Pancreas (tissue), 10 donors: Measurements from ENCODE around the gene VPS25. TPM values are rescaled to one million over a fixed set of nuclear protein-coding genes. Genes with fewer than 3 reads are reported as not detected.
A peak's percentile ranks its signal among the peaks of the same experiment; 100 is the strongest.

Source experiments
- ATAC-seq, 4 donors: fragments of 200-7000 bp; cut with Tn5 transposase; one replicate each; pipeline versions ENCODE4 v1.8.0 to v1.9.1; 2020; ENCODE audit warnings: mild to moderate bottlenecking in 4 of 4, moderate library complexity in 4 of 4
- DNase-seq, 6 donors: peaks; one replicate each; pipeline ENCODE4 v3.0.0-alpha.2; 2020
- FAIRE-seq: peaks from 2 replicates; lab custom pipeline; 2012; peaks lifted over from hg19 to GRCh38; lab: Jason Lieb, UNC
- H3K27ac ChIP-seq, 4 donors: fragments of 200-600 bp; sonication (generic); 1 replicate in 3 of 4; 2 replicates in 1 of 4; pipeline versions ENCODE4 v1.5.0 to v1.8.0; 2020
- H3K27me3 ChIP-seq, 4 donors: fragments of 200-600 bp; one replicate each; pipeline ENCODE4 v1.8.0; 2021
- H3K36me3 ChIP-seq, 3 donors: fragments of 200-600 bp; sonication (generic) in 1 of 3; one replicate each; pipeline versions ENCODE4 v1.5.0 to v1.8.0; 2020 to 2021
- H3K4me1 ChIP-seq, 3 donors: fragments of 200-600 bp; one replicate each; pipeline ENCODE4 v1.8.0; 2021
- H3K4me3 ChIP-seq, 4 donors: fragments of 200-600 bp; sonication (generic) in 2 of 4; one replicate each; pipeline versions ENCODE4 v1.5.0 to v1.8.0; 2020 to 2021
- H3K9me3 ChIP-seq, 4 donors: fragments of 200-600 bp; one replicate each; pipeline ENCODE4 v1.8.0; 2021
- WGBS, 2 donors: extraction: QIAGEN DNeasy Blood & Tissue Kit; methylation state at CpG; one replicate each; pipeline ENCODE4 v1.1.7; 2013; 5-methylcytosine and 5-hydroxymethylcytosine counted together
- intact Hi-C, 3 donors: fragments of 100-400 bp; cut with DNase I; formaldehyde crosslinking; loops; one replicate each; pipeline versions ENCODE4 v1.11.1 to v1.14.2; 2022
- polyA plus RNA-seq, 2 donors: library from polyadenylated mRNA; stranded (reverse); fragments of 200-250 nt; gene quantifications; one replicate each; pipeline ENCODE4 v1.2.3, GENCODE V29; 2013
- total RNA-seq, 6 donors: library from RNA; stranded (reverse); fragmentation: NEBNext Ultra II Directional in 4 of 6; extraction: Animal tissue kit (Norgen Biotek cat#: 25700) in 4 of 6; gene quantifications; one replicate each; pipeline versions ENCODE4 v1.2.1 to v1.2.4, GENCODE V29; 2021 to 2023
- TF ChIP-seq, protein P1 (sequence below), 4 donors: fragments of 200-600 bp; sonication (generic) in 3 of 4; IDR thresholded peaks; one replicate each; pipeline versions ENCODE4 v1.5.0 to v1.8.0; 2021; ENCODE audit warnings: antibody characterized with exemption in 4 of 4
- donor health status: healthy with polysubstance abuse.
- donor health status: DM: no; HTN: no; CAD: no; lungs with moderate emphysema.
- donor health status: DM: no; HTN: no; CAD: no.
- donor health status: control.
- donor health status: control.
- donor health status: Bipolar disorder and iron deficiency.
- donor health status: DM: yes; HTN: yes; CAD: no.
- donor health status: DM: no; HTN: no; CAD: no.
- donor health status: DM: no; HTN: no; CAD: no.
- donor health status: DM: yes; HTN: yes; CAD: no.

VPS25 gene
- total and polyA plus RNA-seq, 8 donors = 18.1 to 46.9 (median 26.0) TPM

DNA sequence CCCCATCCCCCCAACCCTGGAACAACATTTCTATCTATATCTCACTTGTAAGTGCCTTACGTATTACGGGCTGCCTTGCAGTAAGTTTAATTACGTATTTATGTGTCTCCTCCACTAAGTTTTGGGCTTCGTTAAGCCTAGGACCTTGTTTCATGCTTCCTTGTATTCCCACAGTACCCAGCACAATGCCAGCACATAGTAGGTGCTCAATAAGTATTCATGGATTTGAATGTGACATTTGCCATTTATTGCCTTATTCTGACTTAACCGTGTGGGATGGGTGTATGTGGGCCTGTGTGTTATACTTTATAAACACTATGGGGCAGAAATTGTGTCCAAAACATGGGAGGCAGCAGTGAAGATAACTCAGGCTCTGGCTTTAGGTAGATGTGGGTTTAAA is 19.3 kb downstream of the VPS25 start:
- Histone ChIP-seq H3K9me3 (no peaks in the 10 kb centered on the region), H3K4me1 (peaks cover 7 to 13% (median 13%) of the 10 kb centered on the region in 3 donors), H3K27me3 (no peaks in the 10 kb centered on the region), H3K27ac (no peak overlapping the region), H3K36me3 (no peaks in the 10 kb centered on the region), H3K4me3 (no peak overlapping the region)
- TF ChIP-seq, protein P1, sequence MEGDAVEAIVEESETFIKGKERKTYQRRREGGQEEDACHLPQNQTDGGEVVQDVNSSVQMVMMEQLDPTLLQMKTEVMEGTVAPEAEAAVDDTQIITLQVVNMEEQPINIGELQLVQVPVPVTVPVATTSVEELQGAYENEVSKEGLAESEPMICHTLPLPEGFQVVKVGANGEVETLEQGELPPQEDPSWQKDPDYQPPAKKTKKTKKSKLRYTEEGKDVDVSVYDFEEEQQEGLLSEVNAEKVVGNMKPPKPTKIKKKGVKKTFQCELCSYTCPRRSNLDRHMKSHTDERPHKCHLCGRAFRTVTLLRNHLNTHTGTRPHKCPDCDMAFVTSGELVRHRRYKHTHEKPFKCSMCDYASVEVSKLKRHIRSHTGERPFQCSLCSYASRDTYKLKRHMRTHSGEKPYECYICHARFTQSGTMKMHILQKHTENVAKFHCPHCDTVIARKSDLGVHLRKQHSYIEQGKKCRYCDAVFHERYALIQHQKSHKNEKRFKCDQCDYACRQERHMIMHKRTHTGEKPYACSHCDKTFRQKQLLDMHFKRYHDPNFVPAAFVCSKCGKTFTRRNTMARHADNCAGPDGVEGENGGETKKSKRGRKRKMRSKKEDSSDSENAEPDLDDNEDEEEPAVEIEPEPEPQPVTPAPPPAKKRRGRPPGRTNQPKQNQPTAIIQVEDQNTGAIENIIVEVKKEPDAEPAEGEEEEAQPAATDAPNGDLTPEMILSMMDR (IDR thresholded peaks at IDR 0.05) = no peak
- intact Hi-C loops = no loop called here
- ATAC-seq = no peak
- WGBS, 2 donors = 33 to 41% methylated on average over 5 of the region's 5 CpGs
- no peak for DNase-seq
- no peak for FAIRE-seq

DNA sequence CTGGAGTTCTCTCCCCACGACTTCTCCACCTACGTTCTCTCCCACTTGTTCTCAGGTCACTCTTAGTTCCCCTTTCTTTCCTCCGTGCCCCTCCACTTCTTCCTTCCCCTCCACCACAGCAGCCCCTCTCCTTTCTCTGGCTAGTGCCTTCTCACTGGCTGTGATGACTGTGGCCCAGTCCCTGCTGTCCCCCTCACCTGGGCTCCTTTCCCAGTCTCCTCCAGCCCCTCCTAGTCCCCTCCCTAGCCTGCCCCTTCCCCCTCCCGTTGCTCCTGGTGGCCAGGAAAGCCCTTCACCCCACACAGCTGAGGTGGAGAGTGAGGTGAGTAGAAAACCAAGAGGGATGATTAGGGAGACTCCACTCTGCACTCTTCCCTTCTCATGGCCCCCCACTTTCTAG is 21.8 kb downstream of the VPS25 start:
- H3K36me3 ChIP-seq = no peaks in the 10 kb centered on the region
- FAIRE-seq (no peak), DNase-seq (no peak), ATAC-seq (no peak)
- no peaks in the 10 kb centered on the region for H3K9me3 ChIP-seq
- TF ChIP-seq, protein P1 (IDR thresholded peaks at IDR 0.05) = no peak
- no peak overlapping the region for H3K27ac ChIP-seq
- no peak overlapping the region for H3K4me3 ChIP-seq
- H3K4me1 ChIP-seq = peaks cover 12 to 20% (median 13%) of the 10 kb centered on the region in 3 donors
- intact Hi-C loops = no loop called here
- H3K27me3 ChIP-seq = no peaks in the 10 kb centered on the region
- WGBS, 2 donors = 73 to 83% methylated on average over 4 of the region's 4 CpGs

DNA sequence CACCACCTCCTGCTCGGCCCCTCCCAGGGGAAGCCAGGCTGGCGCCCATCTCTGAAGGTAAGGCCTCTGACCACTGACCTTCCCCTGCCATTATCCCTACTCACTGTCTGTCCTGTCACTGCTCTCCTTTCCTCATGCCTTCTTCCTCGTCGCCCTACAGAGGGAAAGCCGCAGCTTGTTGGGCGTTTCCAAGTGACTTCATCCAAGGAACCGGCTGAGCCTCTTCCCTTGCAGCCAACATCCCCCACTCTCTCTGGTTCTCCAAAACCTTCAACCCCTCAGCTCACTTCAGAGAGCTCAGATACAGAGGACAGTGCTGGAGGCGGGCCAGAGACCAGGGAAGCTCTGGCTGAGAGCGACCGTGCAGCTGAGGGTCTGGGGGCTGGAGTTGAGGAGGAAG is 22.2 kb downstream of the VPS25 start:
- FAIRE-seq (no peak), ATAC-seq (no peak), DNase-seq (no peak)
- Histone ChIP-seq H3K36me3 (no peaks in the 10 kb centered on the region), H3K27ac (no peak overlapping the region), H3K4me1 (peaks cover 12 to 20% (median 13%) of the 10 kb centered on the region in 3 donors), H3K4me3 (no peak overlapping the region), H3K9me3 (no peaks in the 10 kb centered on the region), H3K27me3 (no peaks in the 10 kb centered on the region)
- TF ChIP-seq, protein P1 (IDR thresholded peaks at IDR 0.05) = no peak
- WGBS, 2 donors = 85 to 91% methylated on average over 9 to 10 of the region's 10 CpGs
- intact Hi-C loops = no loop called here

DNA sequence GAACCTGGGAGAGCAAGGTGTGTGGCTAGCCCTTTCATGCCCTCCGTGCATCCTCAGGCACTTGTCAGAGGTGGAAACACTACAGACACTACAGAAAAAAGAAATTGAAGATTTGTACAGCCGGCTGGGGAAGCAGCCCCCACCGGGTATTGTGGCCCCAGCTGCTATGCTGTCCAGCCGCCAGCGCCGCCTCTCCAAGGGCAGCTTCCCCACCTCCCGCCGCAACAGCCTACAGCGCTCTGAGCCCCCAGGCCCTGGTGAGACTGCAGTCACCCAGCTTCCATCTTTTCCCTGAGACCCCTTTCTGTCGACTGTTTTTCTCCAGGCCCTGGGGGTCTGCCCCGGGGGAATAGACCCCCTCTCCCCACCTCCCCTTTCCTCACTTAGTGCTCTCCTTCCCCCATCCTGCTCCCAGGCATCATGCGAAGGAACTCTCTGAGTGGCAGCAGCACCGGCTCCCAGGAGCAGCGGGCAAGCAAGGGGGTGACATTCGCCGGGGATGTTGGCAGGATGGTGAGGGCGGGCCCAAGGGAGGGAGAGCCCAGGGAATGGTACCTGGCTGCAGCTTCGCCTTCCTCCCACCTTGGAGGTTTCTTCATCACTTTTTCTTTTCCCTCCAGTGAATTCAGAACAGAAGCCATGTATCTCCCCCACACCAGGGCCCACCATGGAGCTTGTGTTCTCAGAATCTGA is 23.0 kb downstream of the VPS25 start:
- H3K9me3 ChIP-seq = no peaks in the 10 kb centered on the region
- H3K27me3 ChIP-seq = no peaks in the 10 kb centered on the region
- H3K27ac ChIP-seq = peak overlapping the region in 1 of 4 donors; percentile 94
- 60 to 91% methylated on average over 18 of the region's 18 CpGs for WGBS, 2 donors
- TF ChIP-seq, protein P1 (IDR thresholded peaks at IDR 0.05) = no peak
- H3K36me3 ChIP-seq = no peaks in the 10 kb centered on the region
- FAIRE-seq (no peak), ATAC-seq (no peak), DNase-seq (no peak)
- intact Hi-C loops = no loop called here
- peaks cover 12 to 20% (median 13%) of the 10 kb centered on the region in 3 donors for H3K4me1 ChIP-seq
- H3K4me3 ChIP-seq = peak overlapping the region in 2 of 4 donors; percentile 61 to 87
